ENCODE results near the gene CARS1.

DNA sequence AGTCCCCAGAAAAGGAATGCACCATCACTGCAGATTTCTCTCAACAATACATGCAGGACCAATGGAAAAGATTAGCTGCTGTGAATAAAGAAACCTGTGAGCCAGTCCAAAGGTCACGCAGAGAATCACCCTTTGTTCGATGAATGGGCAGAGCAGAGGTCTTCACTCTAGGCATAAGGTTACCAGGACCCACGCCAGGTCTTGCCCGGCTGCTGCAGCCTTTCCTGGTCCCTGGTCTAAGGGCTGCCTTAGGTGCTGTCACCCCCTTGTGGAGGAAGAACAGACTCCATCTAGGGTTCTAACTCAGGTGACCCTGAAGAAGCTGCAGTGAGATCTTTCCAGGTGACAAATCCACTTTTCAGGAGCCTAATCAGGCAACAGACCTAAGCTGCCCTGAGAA, 36.1 kb downstream of the CARS1 start:
- TF ChIP-seq, protein P1, sequence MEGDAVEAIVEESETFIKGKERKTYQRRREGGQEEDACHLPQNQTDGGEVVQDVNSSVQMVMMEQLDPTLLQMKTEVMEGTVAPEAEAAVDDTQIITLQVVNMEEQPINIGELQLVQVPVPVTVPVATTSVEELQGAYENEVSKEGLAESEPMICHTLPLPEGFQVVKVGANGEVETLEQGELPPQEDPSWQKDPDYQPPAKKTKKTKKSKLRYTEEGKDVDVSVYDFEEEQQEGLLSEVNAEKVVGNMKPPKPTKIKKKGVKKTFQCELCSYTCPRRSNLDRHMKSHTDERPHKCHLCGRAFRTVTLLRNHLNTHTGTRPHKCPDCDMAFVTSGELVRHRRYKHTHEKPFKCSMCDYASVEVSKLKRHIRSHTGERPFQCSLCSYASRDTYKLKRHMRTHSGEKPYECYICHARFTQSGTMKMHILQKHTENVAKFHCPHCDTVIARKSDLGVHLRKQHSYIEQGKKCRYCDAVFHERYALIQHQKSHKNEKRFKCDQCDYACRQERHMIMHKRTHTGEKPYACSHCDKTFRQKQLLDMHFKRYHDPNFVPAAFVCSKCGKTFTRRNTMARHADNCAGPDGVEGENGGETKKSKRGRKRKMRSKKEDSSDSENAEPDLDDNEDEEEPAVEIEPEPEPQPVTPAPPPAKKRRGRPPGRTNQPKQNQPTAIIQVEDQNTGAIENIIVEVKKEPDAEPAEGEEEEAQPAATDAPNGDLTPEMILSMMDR (IDR thresholded peaks at IDR 0.05) = peak; percentile 75
- TF ChIP-seq EZH2phosphoT487 (IDR thresholded peaks at IDR 0.05) = no peak

Measured in neural progenitor cell (in vitro differentiated cells).